Neural progenitor cell (in vitro differentiated cells): ENCODE results near the gene SEMA6A. TPM values are rescaled to one million over a fixed set of nuclear protein-coding genes. Genes with fewer than 3 reads are reported as not detected.

ENCODE experiments used
- DNase-seq: peaks from one replicate; pipeline ENCODE4 v3.0.0-alpha.2; 2016; ENCODE audit warnings: low spot score
- H2AFZ ChIP-seq: fragments of 200-600 bp; sonication (generic); replicated peaks from 2 replicates; pipeline ENCODE4 v1.6.1; 2016; ENCODE audit warnings: antibody characterized with exemption
- H3F3A ChIP-seq: fragments of 200-600 bp; sonication (generic); 2 replicates; pipeline ENCODE4 v1.6.1; 2016; ENCODE audit warnings: antibody characterized with exemption, low read depth
- H3K27ac ChIP-seq: fragments of 200-600 bp; sonication (generic); 2 replicates; pipeline ENCODE4 v1.5.1; 2016; ENCODE audit warnings: mild to moderate bottlenecking
- H3K27me3 ChIP-seq: fragments of 200-600 bp; sonication (generic); 2 replicates; pipeline ENCODE4 v1.6.1; 2016; ENCODE audit warnings: mild to moderate bottlenecking, moderate library complexity
- H3K36me3 ChIP-seq: fragments of 200-600 bp; sonication (generic); 2 replicates; pipeline ENCODE4 v1.5.1; 2016
- H3K4me1 ChIP-seq: fragments of 200-600 bp; sonication (generic); 2 replicates; pipeline ENCODE4 v1.6.1; 2016; ENCODE audit warnings: mixed run types
- H3K4me2 ChIP-seq: fragments of 200-600 bp; sonication (generic); 2 replicates; pipeline ENCODE4 v1.6.1; 2016
- H3K4me3 ChIP-seq: fragments of 200-600 bp; sonication (generic); 2 replicates; pipeline ENCODE4 v1.5.1; 2016
- H3K79me2 ChIP-seq: fragments of 200-600 bp; sonication (generic); 2 replicates; pipeline ENCODE4 v1.6.1; 2016; ENCODE audit warnings: low read depth
- H3K9ac ChIP-seq: fragments of 200-600 bp; sonication (generic); 2 replicates; pipeline ENCODE4 v1.6.1; 2016
- H3K9me3 ChIP-seq: fragments of 200-600 bp; sonication (generic); 2 replicates; pipeline ENCODE4 v1.5.1; 2016; ENCODE audit warnings: low read depth
- H4K20me1 ChIP-seq: fragments of 200-600 bp; sonication (generic); 2 replicates; pipeline ENCODE4 v1.6.1; 2016; ENCODE audit warnings: low read depth
- H3K27ac Mint-ChIP-seq: 3 replicates; pipeline ENCODE4 v1.8.0; 2021; ENCODE audit warnings: mixed read lengths
- H3K27me3 Mint-ChIP-seq: 2 replicates; pipeline ENCODE4 v1.8.0; 2022; ENCODE audit warnings: low read depth, mild to moderate bottlenecking, inconsistent platforms, moderate library complexity, mixed read lengths; ENCODE audit not compliant: insufficient read depth
- H3K36me3 Mint-ChIP-seq: 3 replicates; pipeline ENCODE4 v1.8.0; 2021; ENCODE audit warnings: mixed read lengths
- H3K4me1 Mint-ChIP-seq: 3 replicates; pipeline ENCODE4 v1.8.0; 2021; ENCODE audit warnings: mixed read lengths
- H3K4me3 Mint-ChIP-seq: 3 replicates; pipeline ENCODE4 v1.8.0; 2021; ENCODE audit warnings: mild to moderate bottlenecking, moderate library complexity, mixed read lengths
- H3K9me3 Mint-ChIP-seq: 3 replicates; pipeline ENCODE4 v1.8.0; 2020; ENCODE audit warnings: mixed read lengths
- CTCF ChIP-seq: fragments of 200-600 bp; sonication (generic); IDR thresholded peaks from 2 replicates; pipeline ENCODE4 v1.5.1; 2017; ENCODE audit warnings: antibody characterized with exemption, mild to moderate bottlenecking
- EZH2 ChIP-seq: fragments of 200-600 bp; sonication (generic); IDR thresholded peaks from 2 replicates; pipeline ENCODE4 v1.6.1; 2017; ENCODE audit warnings: antibody characterized with exemption, mild to moderate bottlenecking, moderate library complexity
- EZH2phosphoT487 ChIP-seq: fragments of 200-600 bp; sonication (generic); IDR thresholded peaks from 2 replicates; pipeline ENCODE4 v1.6.1; 2017; ENCODE audit warnings: antibody characterized with exemption
- total RNA-seq: library from RNA; depleted of rRNA; stranded (reverse); fragments of >200 nt; gene quantifications from 2 replicates; pipeline ENCODE4 v1.2.3, GENCODE V29; 2015; ENCODE audit warnings: low replicate concordance

Gene SEMA6A
- total RNA-seq, 1 donor from 2014 or later = 86.4 TPM

GRCh38 chr5:116415182-116415581, 159.4 kb downstream of the SEMA6A start:
- Mint-ChIP-seq H3K27me3 (no peaks in the 10 kb centered on the region), H3K36me3 (no peaks in the 10 kb centered on the region), H3K4me3 (no peak overlapping the region), H3K9me3 (no peaks in the 10 kb centered on the region), H3K27ac (no peak overlapping the region), H3K4me1 (peaks cover 3% of the 10 kb centered on the region)
- Histone ChIP-seq H3K4me1 (no peaks in the 10 kb centered on the region), H3F3A (no peaks in the 10 kb centered on the region), H3K27ac (no peak overlapping the region), H3K79me2 (no peaks in the 10 kb centered on the region), H3K9ac (no peak overlapping the region), H3K4me3 (no peak overlapping the region), H3K4me2 (no peak overlapping the region), H2AFZ (no peak overlapping the region), H3K36me3 (no peaks in the 10 kb centered on the region), H3K27me3 (no peaks in the 10 kb centered on the region), H3K9me3 (no peaks in the 10 kb centered on the region), H4K20me1 (no peaks in the 10 kb centered on the region)
- TF ChIP-seq CTCF (no peak), EZH2phosphoT487 (no peak), EZH2 (no peak)
- DNase-seq = no peak

- no peaks in the 10 kb centered on the region for H3K9me3 Mint-ChIP-seq
- H3K36me3 Mint-ChIP-seq = no peaks in the 10 kb centered on the region
- Histone ChIP-seq H3K4me3 (no peak overlapping the region), H3K4me2 (no peak overlapping the region), H3F3A (no peaks in the 10 kb centered on the region), H3K27ac (no peak overlapping the region), H3K36me3 (no peaks in the 10 kb centered on the region), H3K79me2 (no peaks in the 10 kb centered on the region), H2AFZ (no peak overlapping the region), H3K9me3 (no peaks in the 10 kb centered on the region), H3K27me3 (no peaks in the 10 kb centered on the region), H4K20me1 (no peaks in the 10 kb centered on the region), H3K9ac (no peak overlapping the region), H3K4me1 (no peaks in the 10 kb centered on the region)
- DNase-seq = no peak
- TF ChIP-seq EZH2 (no peak), CTCF (no peak), EZH2phosphoT487 (no peak)
- H3K4me1 Mint-ChIP-seq = peaks cover 3% of the 10 kb centered on the region
- no peaks in the 10 kb centered on the region for H3K27me3 Mint-ChIP-seq
- no peak overlapping the region for H3K27ac Mint-ChIP-seq
- H3K4me3 Mint-ChIP-seq = no peak overlapping the region
These were observed 163.5 kb downstream of the SEMA6A start for GRCh38 chr5:116411101-116411571.

- H3K36me3 ChIP-seq = no peaks in the 10 kb centered on the region
These were observed 164.2 kb downstream of the SEMA6A start for GRCh38 chr5:116410336-116410890.

More at GRCh38 chr5:116410336-116410890, 164.2 kb downstream of the SEMA6A start:
- Histone ChIP-seq H3K9ac (no peak overlapping the region), H4K20me1 (no peaks in the 10 kb centered on the region), H3K27ac (no peak overlapping the region), H3K9me3 (no peaks in the 10 kb centered on the region), H3K27me3 (no peaks in the 10 kb centered on the region), H3K79me2 (no peaks in the 10 kb centered on the region), H3F3A (no peaks in the 10 kb centered on the region), H3K4me3 (no peak overlapping the region), H3K4me2 (no peak overlapping the region), H2AFZ (no peak overlapping the region), H3K4me1 (no peaks in the 10 kb centered on the region)
- H3K4me1 Mint-ChIP-seq = peaks cover 3% of the 10 kb centered on the region
- H3K4me3 Mint-ChIP-seq = no peak overlapping the region
- no peaks in the 10 kb centered on the region for H3K36me3 Mint-ChIP-seq
- DNase-seq = no peak
- H3K27ac Mint-ChIP-seq = peak overlapping the region; percentile 53
- no peaks in the 10 kb centered on the region for H3K9me3 Mint-ChIP-seq
- no peaks in the 10 kb centered on the region for H3K27me3 Mint-ChIP-seq
- TF ChIP-seq EZH2 = no peak
- no peak for TF ChIP-seq EZH2phosphoT487
- no peak for TF ChIP-seq CTCF
